ENCODE results near the gene SH3PXD2A.

Gene SH3PXD2A

DNA sequence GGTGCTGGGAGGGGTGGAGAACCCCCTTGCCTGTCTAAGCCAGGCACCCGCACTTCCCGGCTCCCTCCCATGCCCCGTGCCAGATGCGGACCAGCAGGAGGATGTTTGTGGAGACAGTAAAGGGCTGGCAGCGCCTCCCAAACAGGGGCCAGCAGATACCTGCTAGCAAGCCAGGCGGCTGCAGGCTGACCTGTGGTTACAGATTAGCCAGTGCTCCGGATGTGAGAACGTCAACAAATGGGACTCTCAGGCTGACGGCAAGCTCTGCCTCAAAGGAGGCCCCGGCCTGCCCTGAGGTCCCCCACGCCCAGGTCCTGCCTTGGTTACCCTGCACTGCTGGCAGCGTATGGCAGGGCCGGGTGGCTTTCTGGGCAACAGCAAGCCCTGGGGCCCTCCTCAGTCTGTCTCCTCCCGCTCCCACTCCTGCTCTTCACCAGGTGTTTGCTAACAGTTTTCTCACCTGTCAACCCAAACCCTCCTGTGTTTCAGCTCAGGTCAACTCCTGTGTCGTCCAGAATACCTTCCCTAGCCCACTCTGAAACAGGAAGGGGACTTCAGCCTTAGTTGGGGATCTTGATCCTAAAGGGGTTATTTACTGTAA is 276.5 kb downstream of the SH3PXD2A start:
- TF ChIP-seq, protein P1, sequence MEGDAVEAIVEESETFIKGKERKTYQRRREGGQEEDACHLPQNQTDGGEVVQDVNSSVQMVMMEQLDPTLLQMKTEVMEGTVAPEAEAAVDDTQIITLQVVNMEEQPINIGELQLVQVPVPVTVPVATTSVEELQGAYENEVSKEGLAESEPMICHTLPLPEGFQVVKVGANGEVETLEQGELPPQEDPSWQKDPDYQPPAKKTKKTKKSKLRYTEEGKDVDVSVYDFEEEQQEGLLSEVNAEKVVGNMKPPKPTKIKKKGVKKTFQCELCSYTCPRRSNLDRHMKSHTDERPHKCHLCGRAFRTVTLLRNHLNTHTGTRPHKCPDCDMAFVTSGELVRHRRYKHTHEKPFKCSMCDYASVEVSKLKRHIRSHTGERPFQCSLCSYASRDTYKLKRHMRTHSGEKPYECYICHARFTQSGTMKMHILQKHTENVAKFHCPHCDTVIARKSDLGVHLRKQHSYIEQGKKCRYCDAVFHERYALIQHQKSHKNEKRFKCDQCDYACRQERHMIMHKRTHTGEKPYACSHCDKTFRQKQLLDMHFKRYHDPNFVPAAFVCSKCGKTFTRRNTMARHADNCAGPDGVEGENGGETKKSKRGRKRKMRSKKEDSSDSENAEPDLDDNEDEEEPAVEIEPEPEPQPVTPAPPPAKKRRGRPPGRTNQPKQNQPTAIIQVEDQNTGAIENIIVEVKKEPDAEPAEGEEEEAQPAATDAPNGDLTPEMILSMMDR (IDR thresholded peaks at IDR 0.05; ENCODE audit: low read depth, low read length), result no peak
- H3K4me3 ChIP-seq (replicated peaks in 1 of 2; ENCODE audit: low read depth in 2 of 2, low read length in 2 of 2), result no peak overlapping the region
- no peak for DNase-seq (ENCODE audit: low read depth in 2 of 2)

DNA sequence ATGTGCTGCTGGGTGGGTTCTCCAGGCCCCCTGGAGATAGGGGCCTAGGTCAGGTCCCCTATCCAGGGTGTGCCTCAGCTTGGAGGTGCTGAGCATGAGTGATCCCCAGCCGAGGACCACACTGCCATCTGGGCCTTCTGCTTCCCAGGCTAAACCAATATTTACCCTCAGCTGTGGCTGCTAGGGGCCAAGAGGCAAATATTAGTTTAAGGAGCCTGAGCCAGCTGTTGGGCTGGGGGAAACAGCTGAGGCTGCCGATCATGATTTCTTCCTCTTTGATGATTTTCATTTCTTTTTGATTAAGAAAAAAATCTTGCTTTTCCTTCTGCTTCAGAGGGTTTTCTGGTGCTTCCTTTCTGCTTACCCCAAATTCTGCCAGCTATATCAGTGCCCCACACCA is 278.5 kb downstream of the SH3PXD2A start:
- DNase-seq (ENCODE audit: low read depth in 2 of 2), result no peak
- TF ChIP-seq, protein P1 (IDR thresholded peaks at IDR 0.05; ENCODE audit: low read depth, low read length), result no peak

DNA sequence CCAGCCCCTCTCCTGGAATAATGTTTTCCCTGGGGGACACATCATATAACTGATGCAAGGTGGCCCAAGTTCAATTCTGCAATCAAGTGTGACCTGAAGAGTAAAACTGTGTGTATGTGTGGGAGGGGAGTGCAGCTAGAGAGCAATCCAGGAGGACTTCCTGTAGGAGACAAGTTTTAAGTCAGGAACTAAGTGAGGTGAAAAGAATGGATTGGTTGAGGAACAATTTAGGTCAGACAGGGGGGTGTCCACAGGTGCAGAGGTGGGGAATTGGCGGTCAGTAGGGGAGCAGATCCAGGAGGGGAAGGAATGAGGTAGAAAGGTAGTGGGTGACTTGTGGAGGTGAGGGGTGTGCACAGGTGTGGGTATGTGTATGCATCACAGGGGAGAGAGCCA is 279.3 kb downstream of the SH3PXD2A start:
- DNase-seq (ENCODE audit: low read depth in 2 of 2), result no peak

More for the DNA sequence above, 278.5 kb downstream of the SH3PXD2A start:
- no peak overlapping the region for H3K4me3 ChIP-seq (replicated peaks in 1 of 2; ENCODE audit: low read depth in 2 of 2, low read length in 2 of 2)

DNA sequence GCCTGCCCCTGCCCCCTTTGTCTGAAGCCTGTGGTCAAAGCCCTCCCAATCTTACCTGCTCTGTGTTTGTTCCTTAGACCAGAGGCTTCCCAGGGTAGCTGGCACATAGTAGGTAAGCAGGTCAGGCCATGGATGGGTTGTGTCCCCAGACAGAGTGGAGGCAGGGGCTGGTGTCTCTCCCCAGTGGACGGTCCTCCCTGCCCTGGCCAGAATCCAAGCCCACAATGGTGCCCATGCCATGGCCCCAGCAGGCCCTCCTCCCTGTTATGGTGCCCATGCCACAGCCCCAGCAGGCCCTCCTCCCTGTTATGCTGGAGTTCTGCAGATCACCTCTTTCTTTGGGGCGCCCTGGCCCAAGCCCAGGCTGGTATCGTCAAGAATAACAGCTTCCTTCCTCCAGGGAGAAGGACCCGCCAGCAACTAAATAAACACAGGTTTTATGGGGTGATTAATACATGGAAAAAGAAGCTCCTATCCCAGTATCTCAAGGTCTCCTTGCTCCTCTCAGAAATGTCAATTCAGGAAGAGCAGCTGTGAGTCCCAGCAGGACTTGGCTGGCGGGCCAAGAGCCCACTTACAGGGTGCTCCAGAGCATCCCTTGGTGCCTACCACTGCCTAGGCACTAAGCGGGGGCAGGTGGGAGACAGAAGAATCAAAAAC is 279.8 kb downstream of the SH3PXD2A start:
- H3K4me3 ChIP-seq (replicated peaks in 1 of 2; ENCODE audit: low read depth in 2 of 2, low read length in 2 of 2), result no peak overlapping the region
- TF ChIP-seq, protein P1 (IDR thresholded peaks at IDR 0.05; ENCODE audit: low read depth, low read length), result no peak
- DNase-seq (ENCODE audit: low read depth in 2 of 2), result no peak

More for the DNA sequence above, 279.3 kb downstream of the SH3PXD2A start:
- H3K4me3 ChIP-seq (replicated peaks in 1 of 2; ENCODE audit: low read depth in 2 of 2, low read length in 2 of 2), result no peak overlapping the region
- TF ChIP-seq, protein P1 (IDR thresholded peaks at IDR 0.05; ENCODE audit: low read depth, low read length), result no peak

DNA sequence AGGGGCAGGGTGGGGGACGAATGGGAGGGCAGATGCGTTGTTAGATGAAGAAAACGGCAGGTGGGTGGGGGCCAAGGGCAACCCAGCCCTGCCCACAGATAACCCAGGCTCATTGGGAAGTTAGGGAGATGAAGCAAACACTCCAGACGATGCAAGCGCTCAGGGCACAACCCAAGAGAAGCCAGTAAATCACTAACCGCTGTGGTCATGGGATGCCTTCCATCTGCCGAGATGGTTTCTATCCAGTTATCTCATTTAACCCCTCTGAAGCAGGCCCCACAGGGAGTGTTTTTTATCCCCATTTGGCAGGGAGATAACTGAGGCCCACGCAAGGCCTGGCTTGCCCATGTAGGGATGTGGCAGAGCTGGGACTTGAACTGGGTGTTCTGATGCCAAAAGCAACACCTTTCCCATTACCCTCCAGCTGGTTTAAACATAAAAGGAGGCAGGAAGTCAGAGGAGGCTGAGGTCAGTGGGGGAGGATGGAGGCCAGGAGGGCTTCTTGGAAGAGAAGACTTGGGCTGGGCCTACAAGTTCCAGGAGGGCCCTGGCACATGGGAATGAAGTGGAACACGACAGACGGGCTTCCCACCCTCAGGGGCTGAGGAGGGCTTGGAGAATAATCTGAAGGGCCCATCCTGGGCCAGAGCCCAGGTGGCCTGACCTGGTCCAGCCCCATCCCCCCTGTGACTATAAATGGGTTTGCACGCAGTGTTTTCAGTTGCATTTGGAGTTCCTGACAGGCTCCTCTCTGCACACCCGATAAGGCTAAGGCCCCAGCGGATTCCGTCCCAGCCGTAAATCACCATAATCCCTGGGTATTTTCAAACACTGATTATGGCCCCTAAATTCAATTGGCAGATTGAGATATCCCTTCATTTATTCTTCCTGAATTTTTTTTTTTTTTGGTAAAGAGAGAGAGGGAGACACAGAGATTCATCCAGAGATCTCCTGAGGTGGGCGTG is 281.0 kb downstream of the SH3PXD2A start:
- TF ChIP-seq, protein P1 (IDR thresholded peaks at IDR 0.05; ENCODE audit: low read depth, low read length), result no peak
- H3K4me3 ChIP-seq (replicated peaks in 1 of 2; ENCODE audit: low read depth in 2 of 2, low read length in 2 of 2), result no peak overlapping the region
- no peak for DNase-seq (ENCODE audit: low read depth in 2 of 2)

DNA sequence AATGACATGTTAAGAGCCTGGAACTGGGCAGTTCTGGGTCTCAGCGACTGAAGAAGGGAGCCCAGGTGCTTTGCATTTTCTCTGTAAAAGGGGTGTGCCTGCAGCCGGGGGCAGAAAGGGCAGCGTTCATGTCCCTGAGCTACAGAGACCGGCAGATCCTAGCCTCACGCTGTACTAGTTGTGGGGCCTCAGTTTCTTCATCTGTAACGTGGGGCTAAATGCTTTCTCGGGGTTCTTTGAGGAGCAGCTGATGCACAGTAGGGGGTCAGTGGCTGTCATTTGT is 282.2 kb downstream of the SH3PXD2A start:
- no peak for DNase-seq (ENCODE audit: low read depth in 2 of 2)
- H3K4me3 ChIP-seq (replicated peaks in 1 of 2; ENCODE audit: low read depth in 2 of 2, low read length in 2 of 2), result no peak overlapping the region
- TF ChIP-seq, protein P1 (IDR thresholded peaks at IDR 0.05; ENCODE audit: low read depth, low read length), result no peak

All from cardiac fibroblast (primary cell).